ENCODE results near the gene EFEMP1. TPM values are rescaled to one million over a fixed set of nuclear protein-coding genes. Genes with fewer than 3 reads are reported as not detected.

EFEMP1 gene
- total and polyA plus RNA-seq, 2 of the 13 experiments (the other 11 are each of a cell fraction or from before 2014, with no cell fraction given): not detected

- H3K79me2 ChIP-seq (ENCODE audit: insufficient read depth, low read length): no peaks in the 10 kb centered on the region
Measured at GRCh38 chr2:55888936-55889335, 34.6 kb downstream of the EFEMP1 start.

More at GRCh38 chr2:55888936-55889335, 34.6 kb downstream of the EFEMP1 start:
- Histone ChIP-seq H3K27me3 (ENCODE audit: control insufficient read depth in 1 of 2, insufficient read depth in 2 of 2, low read length in 2 of 2) (no peaks in the 10 kb centered on the region), H3K9ac (ENCODE audit: insufficient read depth, low read depth, low read length) (no peak overlapping the region), H4K20me1 (ENCODE audit: insufficient read depth, low read length) (no peaks in the 10 kb centered on the region), H3K27ac (ENCODE audit: extremely low read length, insufficient read depth, low read length) (no peak overlapping the region), H3K4me2 (ENCODE audit: low read depth, low read length) (no peak overlapping the region), H3K36me3 (replicated peaks in 1 of 2; ENCODE audit: control insufficient read depth in 1 of 2, insufficient read depth in 2 of 2, low read length in 2 of 2) (no peaks in the 10 kb centered on the region; a peak in 1 of 5 replicates), H3K4me1 (ENCODE audit: insufficient read depth, low read length) (no peaks in the 10 kb centered on the region), H2AFZ (ENCODE audit: low read length) (no peak overlapping the region), H3K4me3 (replicated peaks in 1 of 3; ENCODE audit: insufficient read depth in 1 of 3, low read depth in 2 of 3, low read length in 3 of 3) (no peak overlapping the region), H3K9me3 (ENCODE audit: low read length) (no peaks in the 10 kb centered on the region)
- no peak for TF ChIP-seq ZNF337 (CRISPR knock-in tag; IDR thresholded peaks at IDR 0.05; ENCODE audit: borderline replicate concordance, low read depth)
- no peak for TF ChIP-seq MYC (CRISPR knock-in tag; IDR thresholded peaks at IDR 0.05; ENCODE audit: borderline replicate concordance)
- TF ChIP-seq DNMT3B (CRISPR knock-in tag; conservative IDR thresholded peaks at IDR 0.05): no peak
- TF ChIP-seq ZNF607 (CRISPR knock-in tag; IDR thresholded peaks at IDR 0.05; ENCODE audit: borderline replicate concordance): no peak
- no peak for TF ChIP-seq EZH2 (conservative IDR thresholded peaks at IDR 0.05; ENCODE audit: low read depth, low read length)
- no peak for TF ChIP-seq POGZ (CRISPR knock-in tag; IDR thresholded peaks at IDR 0.05)
- TF ChIP-seq HNRNPK (IDR thresholded peaks at IDR 0.05; ENCODE audit: low read depth, low read length, poor library complexity, severe bottlenecking): no peak
- no peak for TF ChIP-seq SRSF1 (optimal IDR thresholded peaks at IDR 0.05; ENCODE audit: low read depth, low read length)
- no peak for TF ChIP-seq MXI1 (IDR thresholded peaks at IDR 0.05; ENCODE audit: borderline replicate concordance, low read depth, low read length)
- no peak for TF ChIP-seq MEIS1 (CRISPR knock-in tag; IDR thresholded peaks at IDR 0.05; ENCODE audit: borderline replicate concordance)
- TF ChIP-seq, protein P1, sequence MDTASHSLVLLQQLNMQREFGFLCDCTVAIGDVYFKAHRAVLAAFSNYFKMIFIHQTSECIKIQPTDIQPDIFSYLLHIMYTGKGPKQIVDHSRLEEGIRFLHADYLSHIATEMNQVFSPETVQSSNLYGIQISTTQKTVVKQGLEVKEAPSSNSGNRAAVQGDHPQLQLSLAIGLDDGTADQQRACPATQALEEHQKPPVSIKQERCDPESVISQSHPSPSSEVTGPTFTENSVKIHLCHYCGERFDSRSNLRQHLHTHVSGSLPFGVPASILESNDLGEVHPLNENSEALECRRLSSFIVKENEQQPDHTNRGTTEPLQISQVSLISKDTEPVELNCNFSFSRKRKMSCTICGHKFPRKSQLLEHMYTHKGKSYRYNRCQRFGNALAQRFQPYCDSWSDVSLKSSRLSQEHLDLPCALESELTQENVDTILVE (CRISPR knock-in tag; IDR thresholded peaks at IDR 0.05): no peak
- TF ChIP-seq ZNF570 (CRISPR knock-in tag; IDR thresholded peaks at IDR 0.05; ENCODE audit: borderline replicate concordance): no peak
- TF ChIP-seq ZBTB7B (CRISPR knock-in tag; IDR thresholded peaks at IDR 0.05): no peak
- no peak for TF ChIP-seq TBL1XR1 (IDR thresholded peaks at IDR 0.05; ENCODE audit: borderline replicate concordance, low read length, partially characterized antibody)
- TF ChIP-seq, protein P2, sequence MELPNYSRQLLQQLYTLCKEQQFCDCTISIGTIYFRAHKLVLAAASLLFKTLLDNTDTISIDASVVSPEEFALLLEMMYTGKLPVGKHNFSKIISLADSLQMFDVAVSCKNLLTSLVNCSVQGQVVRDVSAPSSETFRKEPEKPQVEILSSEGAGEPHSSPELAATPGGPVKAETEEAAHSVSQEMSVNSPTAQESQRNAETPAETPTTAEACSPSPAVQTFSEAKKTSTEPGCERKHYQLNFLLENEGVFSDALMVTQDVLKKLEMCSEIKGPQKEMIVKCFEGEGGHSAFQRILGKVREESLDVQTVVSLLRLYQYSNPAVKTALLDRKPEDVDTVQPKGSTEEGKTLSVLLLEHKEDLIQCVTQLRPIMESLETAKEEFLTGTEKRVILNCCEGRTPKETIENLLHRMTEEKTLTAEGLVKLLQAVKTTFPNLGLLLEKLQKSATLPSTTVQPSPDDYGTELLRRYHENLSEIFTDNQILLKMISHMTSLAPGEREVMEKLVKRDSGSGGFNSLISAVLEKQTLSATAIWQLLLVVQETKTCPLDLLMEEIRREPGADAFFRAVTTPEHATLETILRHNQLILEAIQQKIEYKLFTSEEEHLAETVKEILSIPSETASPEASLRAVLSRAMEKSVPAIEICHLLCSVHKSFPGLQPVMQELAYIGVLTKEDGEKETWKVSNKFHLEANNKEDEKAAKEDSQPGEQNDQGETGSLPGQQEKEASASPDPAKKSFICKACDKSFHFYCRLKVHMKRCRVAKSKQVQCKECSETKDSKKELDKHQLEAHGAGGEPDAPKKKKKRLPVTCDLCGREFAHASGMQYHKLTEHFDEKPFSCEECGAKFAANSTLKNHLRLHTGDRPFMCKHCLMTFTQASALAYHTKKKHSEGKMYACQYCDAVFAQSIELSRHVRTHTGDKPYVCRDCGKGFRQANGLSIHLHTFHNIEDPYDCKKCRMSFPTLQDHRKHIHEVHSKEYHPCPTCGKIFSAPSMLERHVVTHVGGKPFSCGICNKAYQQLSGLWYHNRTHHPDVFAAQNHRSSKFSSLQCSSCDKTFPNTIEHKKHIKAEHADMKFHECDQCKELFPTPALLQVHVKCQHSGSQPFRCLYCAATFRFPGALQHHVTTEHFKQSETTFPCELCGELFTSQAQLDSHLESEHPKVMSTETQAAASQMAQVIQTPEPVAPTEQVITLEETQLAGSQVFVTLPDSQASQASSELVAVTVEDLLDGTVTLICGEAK (IDR thresholded peaks at IDR 0.05): no peak
- TF ChIP-seq, protein P2 (CRISPR knock-in tag; IDR thresholded peaks at IDR 0.05): no peak
- TF ChIP-seq PRPF4 (IDR thresholded peaks at IDR 0.05; ENCODE audit: low read depth, low read length, poor library complexity, severe bottlenecking): no peak
- intact Hi-C loops (cut with micrococcal nuclease; ENCODE audit: unreplicated experiment) (no loop called here), in situ Hi-C loops (cut with HindIII; ENCODE audit: extremely low pct_ligation_motif_present, low pct_unique_long_range_greater_than_20kb) (no loop called here)
- BruUV-seq (replicated peaks): no TSS peak
- ChIA-PET POLR2A (no interaction called here), CTCF (ENCODE audit: low intra/inter-chr PET ratio, low total read pairs) (no interaction called here)
- FAIRE-seq (no peak), ATAC-seq (no peak), DNase-seq (ENCODE audit: low spot score) (no peak)
- 41% methylated on average over 3 of the region's 3 CpGs for WGBS (ENCODE audit: low lambda C conversion rate)
